ENCODE data around the gene FHL3.
"Not testable (repeated sequence)": the region's sequence is repeated elsewhere in the genome, so short reads cannot be mapped to it uniquely, and the experiment has no call there.

FHL3 gene

DNA sequence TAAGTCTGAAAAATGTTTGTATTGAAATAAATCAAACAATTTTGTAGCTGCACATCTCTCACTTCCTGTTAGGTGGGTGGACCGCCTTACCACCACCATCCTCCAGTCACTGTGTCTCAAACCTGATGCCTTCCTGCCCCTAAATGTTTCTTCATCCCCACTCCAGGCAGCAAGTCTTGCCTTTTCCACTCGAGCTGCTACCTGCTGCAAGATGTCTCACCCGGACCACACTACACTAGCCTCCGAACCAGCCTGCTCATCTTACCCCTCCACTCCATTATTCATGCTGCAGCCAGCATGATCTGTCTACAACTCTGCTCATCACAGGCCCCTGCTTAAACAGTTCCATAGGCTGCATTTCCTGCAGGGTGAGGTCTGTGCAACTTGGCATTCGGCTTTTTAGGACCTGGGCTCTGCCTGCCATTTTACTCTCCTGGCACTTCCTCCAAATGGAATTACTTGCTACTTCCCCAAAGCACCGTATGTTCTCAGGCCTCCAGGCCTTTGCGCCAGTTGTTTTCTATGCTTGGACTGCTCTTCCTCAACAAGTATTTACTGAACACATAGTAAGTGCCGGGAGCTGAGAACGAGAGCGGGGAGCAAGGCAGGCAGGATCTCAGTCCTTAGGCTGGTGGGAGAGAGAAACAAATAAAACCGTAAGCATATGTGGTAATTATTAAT lies 10.3 kb downstream of the FHL3 start:
- TF ChIP-seq, protein P1, sequence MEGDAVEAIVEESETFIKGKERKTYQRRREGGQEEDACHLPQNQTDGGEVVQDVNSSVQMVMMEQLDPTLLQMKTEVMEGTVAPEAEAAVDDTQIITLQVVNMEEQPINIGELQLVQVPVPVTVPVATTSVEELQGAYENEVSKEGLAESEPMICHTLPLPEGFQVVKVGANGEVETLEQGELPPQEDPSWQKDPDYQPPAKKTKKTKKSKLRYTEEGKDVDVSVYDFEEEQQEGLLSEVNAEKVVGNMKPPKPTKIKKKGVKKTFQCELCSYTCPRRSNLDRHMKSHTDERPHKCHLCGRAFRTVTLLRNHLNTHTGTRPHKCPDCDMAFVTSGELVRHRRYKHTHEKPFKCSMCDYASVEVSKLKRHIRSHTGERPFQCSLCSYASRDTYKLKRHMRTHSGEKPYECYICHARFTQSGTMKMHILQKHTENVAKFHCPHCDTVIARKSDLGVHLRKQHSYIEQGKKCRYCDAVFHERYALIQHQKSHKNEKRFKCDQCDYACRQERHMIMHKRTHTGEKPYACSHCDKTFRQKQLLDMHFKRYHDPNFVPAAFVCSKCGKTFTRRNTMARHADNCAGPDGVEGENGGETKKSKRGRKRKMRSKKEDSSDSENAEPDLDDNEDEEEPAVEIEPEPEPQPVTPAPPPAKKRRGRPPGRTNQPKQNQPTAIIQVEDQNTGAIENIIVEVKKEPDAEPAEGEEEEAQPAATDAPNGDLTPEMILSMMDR (conservative IDR thresholded peaks at IDR 0.05; ENCODE audit: low read length): no peak
- no peak for DNase-seq (ENCODE audit: low read depth)
- peak overlapping the region; percentile 40 for H3K4me3 ChIP-seq (ENCODE audit: low read length)

DNA sequence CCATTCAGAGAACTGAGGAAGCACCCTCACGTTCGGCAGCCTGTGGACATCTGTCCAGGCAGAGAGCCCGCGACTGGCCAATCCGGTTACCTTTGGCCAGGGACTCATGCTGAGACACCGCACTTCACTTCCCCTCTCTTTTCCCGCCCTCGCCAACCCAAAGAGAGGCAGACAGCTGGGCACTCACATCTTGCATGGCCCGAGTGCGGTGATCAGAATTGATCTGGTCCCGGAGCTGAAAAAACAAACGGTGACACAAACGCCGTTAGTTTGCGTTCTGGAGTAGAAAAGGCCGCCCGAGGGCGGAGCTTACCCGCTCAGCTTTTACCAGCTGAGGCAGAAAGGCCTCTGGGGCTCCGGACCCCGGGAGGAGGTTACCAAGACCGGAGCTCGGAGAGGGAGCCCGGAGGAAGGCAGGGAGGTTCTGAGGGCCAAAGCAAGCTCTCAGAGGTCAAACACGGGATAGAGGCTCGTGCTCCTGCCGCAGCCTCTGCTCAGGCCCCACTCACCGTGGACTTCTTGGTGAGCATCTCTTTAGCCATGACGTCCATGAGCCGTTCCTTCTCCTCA lies 15.9 kb downstream of the FHL3 start:
- TF ChIP-seq, protein P1 (conservative IDR thresholded peaks at IDR 0.05; ENCODE audit: low read length): no peak
- DNase-seq (ENCODE audit: low read depth): no peak
- peak overlapping the region; percentile 99 for H3K4me3 ChIP-seq (ENCODE audit: low read length)

DNA sequence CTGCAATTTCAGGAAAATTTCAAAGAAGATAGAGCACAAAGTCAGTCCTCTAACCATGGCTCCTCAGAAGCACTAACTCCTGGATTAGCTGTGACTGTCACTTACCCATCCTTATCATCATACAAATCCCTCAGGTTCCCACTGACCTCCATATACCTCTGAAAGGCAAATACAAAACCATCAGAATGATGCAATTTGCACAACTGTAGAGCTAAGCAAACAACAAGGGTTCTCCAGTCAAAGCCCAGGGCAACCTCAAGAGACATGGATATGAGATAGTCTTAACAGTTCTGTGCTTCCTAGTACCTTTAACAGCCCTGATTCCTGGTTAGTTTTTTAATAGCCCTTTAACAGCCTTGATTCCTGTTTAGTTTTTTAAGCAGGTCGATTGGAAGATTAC lies 17.6 kb downstream of the FHL3 start:
- TF ChIP-seq, protein P1 (conservative IDR thresholded peaks at IDR 0.05; ENCODE audit: low read length): no peak
- no peak for DNase-seq (ENCODE audit: low read depth)
- H3K4me3 ChIP-seq (ENCODE audit: low read length): no peak overlapping the region

DNA sequence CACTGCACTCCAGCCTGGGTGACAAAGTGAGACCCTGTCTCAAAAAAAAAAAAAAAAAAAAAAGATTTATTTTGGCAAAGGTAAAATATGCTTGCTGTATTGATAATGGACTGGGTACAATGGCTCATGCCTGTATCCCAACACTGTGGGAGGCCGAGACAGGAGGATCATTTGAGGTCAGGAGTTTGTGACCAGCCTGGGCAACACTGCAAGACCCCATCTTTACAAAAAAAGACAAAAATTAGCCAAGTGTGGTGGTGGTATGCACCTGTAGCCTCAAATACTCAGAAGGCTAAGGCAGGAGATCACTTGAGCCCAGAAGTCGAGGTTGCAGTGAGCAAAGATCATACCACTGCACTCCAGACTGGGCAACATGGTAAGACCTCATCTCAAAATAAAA lies 21.8 kb downstream of the FHL3 start:
- TF ChIP-seq, protein P1 (conservative IDR thresholded peaks at IDR 0.05; ENCODE audit: low read length): no peak
- no peak for DNase-seq (ENCODE audit: low read depth)
- H3K4me3 ChIP-seq (ENCODE audit: low read length): no peak overlapping the region

DNA sequence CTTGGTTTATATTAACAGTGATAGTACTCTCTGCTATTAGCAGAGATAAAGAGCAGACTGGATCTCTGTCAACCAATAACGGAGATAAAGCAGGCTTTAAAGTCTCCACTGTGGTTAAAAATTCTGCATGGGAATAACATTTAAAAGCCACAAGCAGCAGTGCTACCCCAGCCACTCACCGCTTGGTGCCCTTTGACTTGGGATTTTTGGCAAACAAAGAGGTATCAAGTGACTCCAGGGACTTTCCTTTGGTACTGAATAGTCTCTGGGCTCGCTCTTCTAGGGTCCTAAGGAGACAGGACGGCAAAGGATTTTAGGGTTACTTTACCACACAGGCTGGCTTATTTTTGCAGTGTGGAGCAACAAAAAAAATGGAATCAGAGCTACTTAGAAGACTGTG lies 26.8 kb downstream of the FHL3 start:
- H3K4me3 ChIP-seq (ENCODE audit: low read length): no peak overlapping the region
- DNase-seq (ENCODE audit: low read depth): no peak
- TF ChIP-seq, protein P1 (conservative IDR thresholded peaks at IDR 0.05; ENCODE audit: low read length): no peak

DNA sequence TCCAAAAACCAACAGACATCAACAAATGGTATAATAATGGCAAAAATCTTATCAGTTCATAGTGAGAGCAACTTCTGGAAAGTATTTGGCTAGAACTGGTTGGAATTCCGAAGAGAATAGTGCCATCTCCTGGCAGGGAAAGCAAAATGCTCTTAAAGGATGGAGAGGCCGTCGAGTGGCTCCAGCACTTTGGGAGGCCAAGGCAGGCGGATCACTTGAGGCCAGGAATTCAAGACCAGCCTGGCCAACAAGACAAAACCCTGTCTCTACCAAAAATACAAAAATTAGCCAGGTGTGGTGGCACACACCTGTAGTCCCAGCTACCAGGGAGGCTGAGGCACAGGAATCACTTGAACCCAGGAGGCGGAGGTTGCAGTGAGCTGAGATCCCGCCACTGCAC lies 30.2 kb downstream of the FHL3 start:
- TF ChIP-seq, protein P1 (conservative IDR thresholded peaks at IDR 0.05; ENCODE audit: low read length): peak; percentile 70
- peak; percentile 73 for DNase-seq (ENCODE audit: low read depth)
- H3K4me3 ChIP-seq (ENCODE audit: low read length): not testable (repeated sequence)

DNA sequence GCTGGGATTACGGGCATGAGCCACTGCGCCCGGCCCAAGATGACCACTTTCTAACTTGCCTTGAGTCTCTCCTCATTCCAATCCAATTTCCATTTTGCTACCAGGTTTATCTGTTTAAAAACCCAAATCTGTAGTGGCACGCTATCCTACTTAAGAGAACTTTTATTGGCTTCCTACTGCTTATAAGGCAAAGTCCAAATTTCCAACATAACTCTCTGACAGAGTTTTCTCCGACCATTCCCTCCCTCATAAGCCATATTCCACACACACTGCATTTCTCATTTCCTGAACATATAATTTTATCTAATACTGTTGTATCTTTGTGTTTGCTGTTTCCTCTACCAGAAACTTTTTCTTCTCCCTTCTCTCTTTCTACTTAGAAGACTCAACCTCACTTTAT lies 30.7 kb downstream of the FHL3 start:
- H3K4me3 ChIP-seq (ENCODE audit: low read length): no peak overlapping the region
- TF ChIP-seq, protein P1 (conservative IDR thresholded peaks at IDR 0.05; ENCODE audit: low read length): no peak
- no peak for DNase-seq (ENCODE audit: low read depth)

DNA sequence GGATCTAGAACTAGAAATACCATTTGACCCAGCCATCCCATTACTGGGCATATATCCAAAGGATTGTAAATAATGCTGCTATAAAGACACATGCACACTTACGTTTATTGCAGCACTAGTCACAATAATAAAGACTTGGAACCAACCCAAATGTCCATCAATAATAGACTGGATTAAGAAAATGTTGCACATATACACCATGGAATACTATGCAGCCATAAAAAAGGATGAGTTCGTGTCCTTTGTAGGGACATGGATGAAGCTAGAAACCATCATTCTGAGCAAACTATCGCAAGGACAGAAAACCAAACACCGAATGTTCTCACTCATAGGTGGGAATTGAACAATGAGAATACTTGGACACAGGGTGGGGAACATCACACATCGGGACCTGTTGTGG lies 31.6 kb downstream of the FHL3 start:
- not testable (repeated sequence) for DNase-seq (ENCODE audit: low read depth); H3K4me3 ChIP-seq (ENCODE audit: low read length)
